HG03064 (cell line): ENCODE measurements around the gene DLGAP3.

Source experiments
- ATAC-seq: cut with Tn5 transposase; IDR thresholded peaks from one replicate; pipeline ENCODE4 v1.9.1; 2021; ENCODE audit warnings: low read depth; ENCODE audit not compliant: unreplicated experiment

Gene DLGAP3

GRCh38 chr1:34870395-34870794 is 59.1 kb downstream of the DLGAP3 start:
- no peak for ATAC-seq

GRCh38 chr1:34869760-34870159 is 59.7 kb downstream of the DLGAP3 start:
- ATAC-seq, result no peak

- no peak for ATAC-seq
Observed at GRCh38 chr1:34868230-34869049, 61.0 kb downstream of the DLGAP3 start.

GRCh38 chr1:34867415-34867814 is 62.0 kb downstream of the DLGAP3 start:
- no peak for ATAC-seq

- ATAC-seq, result no peak
Observed at GRCh38 chr1:34866762-34867109, 62.7 kb downstream of the DLGAP3 start.

- ATAC-seq, result peak; percentile 58
Observed at GRCh38 chr1:34865981-34866761, 63.3 kb downstream of the DLGAP3 start.

GRCh38 chr1:34865573-34865972 is 63.9 kb downstream of the DLGAP3 start:
- no peak for ATAC-seq

GRCh38 chr1:34864759-34865158 is 64.7 kb downstream of the DLGAP3 start:
- no peak for ATAC-seq

GRCh38 chr1:34863501-34863900 is 65.9 kb downstream of the DLGAP3 start:
- no peak for ATAC-seq

GRCh38 chr1:34859446-34860200 is 69.8 kb downstream of the DLGAP3 start, which contains the start of gene SMIM12:
TSS of gene SMIM12 (minus strand) at chr1:34859749. CDS start at chr1:34855977, 3,772 bp downstream.
- ATAC-seq, result peak; percentile 91

- no peak for ATAC-seq
Observed at GRCh38 chr1:34858901-34859445, 70.5 kb downstream of the DLGAP3 start.

- ATAC-seq, result no peak
Observed at GRCh38 chr1:34856697-34857096, 72.8 kb downstream of the DLGAP3 start.

- ATAC-seq, result peak; percentile 86
Observed at GRCh38 chr1:34852677-34853217, 76.7 kb downstream of the DLGAP3 start.

- ATAC-seq, result no peak
Observed at GRCh38 chr1:34851431-34852105, 77.9 kb downstream of the DLGAP3 start.

GRCh38 chr1:34850382-34850781 is 79.1 kb downstream of the DLGAP3 start:
- ATAC-seq, result no peak

GRCh38 chr1:34847094-34847493 is 82.4 kb downstream of the DLGAP3 start:
- no peak for ATAC-seq

- ATAC-seq, result no peak
Observed at GRCh38 chr1:34846265-34846664, 83.2 kb downstream of the DLGAP3 start.

GRCh38 chr1:34845131-34845901 is 84.1 kb downstream of the DLGAP3 start:
- no peak for ATAC-seq

GRCh38 chr1:34844252-34844634 is 85.2 kb downstream of the DLGAP3 start:
- ATAC-seq, result no peak
